HepG2 (cell line): ENCODE results near the gene GCHFR. TPM values are rescaled to one million over a fixed set of nuclear protein-coding genes. Genes with fewer than 3 reads are reported as not detected.

Source experiments
- ESRRA ChIP-seq: sonication (generic); formaldehyde crosslinking; IDR thresholded peaks from 2 replicates; pipeline ENCODE4 v1.5.1; 2020; ENCODE audit warnings: mild to moderate bottlenecking, low read depth, missing genetic modification reagents
- FOXK1 ChIP-seq: sonication (generic); formaldehyde crosslinking; IDR thresholded peaks from 2 replicates; pipeline ENCODE4 v1.4.0; 2020; ENCODE audit warnings: low read depth, missing genetic modification reagents, borderline replicate concordance
- GABPA ChIP-seq, 2 experiments: IDR thresholded peaks; 2 replicates each; pipeline ENCODE4 v1.6.1; 2011 to 2016; ENCODE audit warnings: low read depth in 2 of 2, low read length in 1 of 2, missing biosample characterization in 1 of 2, missing genetic modification characterization in 1 of 2
- MAZ ChIP-seq, 2 experiments: sonication (generic) in 1 of 2; formaldehyde crosslinking in 1 of 2; IDR thresholded peaks; 2 replicates each; pipeline versions ENCODE4 v1.5.0 to v1.6.1; 2012 to 2020; ENCODE audit warnings: low read depth in 2 of 2, mild to moderate bottlenecking in 2 of 2, borderline replicate concordance in 1 of 2, improper control_type of control experiment in 1 of 2, low read length in 1 of 2, missing genetic modification reagents in 1 of 2, moderate library complexity in 1 of 2
- NFYC ChIP-seq: IDR thresholded peaks from 2 replicates; pipeline ENCODE4 v1.6.1; 2016; ENCODE audit warnings: missing genetic modification reagents, missing compliant biosample characterization
- NRL ChIP-seq: sonication (generic); formaldehyde crosslinking; IDR thresholded peaks from 2 replicates; pipeline ENCODE4 v1.5.0; 2020; ENCODE audit warnings: missing genetic modification reagents, mild to moderate bottlenecking, moderate library complexity, borderline replicate concordance
- PRDM10 ChIP-seq: sonication (generic); formaldehyde crosslinking; IDR thresholded peaks from 2 replicates; pipeline ENCODE4 v1.4.0; 2020; ENCODE audit warnings: low read depth, missing genetic modification reagents
- ZKSCAN5 ChIP-seq: sonication (generic); formaldehyde crosslinking; IDR thresholded peaks from 2 replicates; pipeline ENCODE4 v1.5.1; 2020; ENCODE audit warnings: mild to moderate bottlenecking, missing genetic modification reagents
- ZNF329 ChIP-seq: sonication (generic); formaldehyde crosslinking; IDR thresholded peaks from 2 replicates; pipeline ENCODE4 v1.9.0; 2021; ENCODE audit warnings: low read depth, mild to moderate bottlenecking, missing genetic modification reagents
- ZNF354B ChIP-seq: sonication (generic); formaldehyde crosslinking; IDR thresholded peaks from 2 replicates; pipeline ENCODE4 v1.8.0; 2022; ENCODE audit warnings: mild to moderate bottlenecking, missing genetic modification reagents
- ZNF772 ChIP-seq: sonication (generic); formaldehyde crosslinking; IDR thresholded peaks from 2 replicates; pipeline ENCODE4 v1.5.0; 2020; ENCODE audit warnings: mild to moderate bottlenecking, missing genetic modification reagents
- ZNF792 ChIP-seq: IDR thresholded peaks from 2 replicates; pipeline ENCODE4 v1.6.1; 2016
- ZSCAN21 ChIP-seq: sonication (generic); formaldehyde crosslinking; IDR thresholded peaks from 2 replicates; pipeline ENCODE4 v1.8.0; 2022; ENCODE audit warnings: mild to moderate bottlenecking, missing genetic modification reagents, moderate library complexity, borderline replicate concordance
- polyA plus RNA-seq, 8 experiments: library from polyadenylated mRNA; depleted of rRNA in 3 of 8; stranded (reverse) in 7 of 8; unstranded in 1 of 8; fragments of >200 nt; fragmentation: Illumina TruSeq in 4 of 8; extraction: Trizol in 4 of 8; gene quantifications; 2 replicates each; pipeline versions ENCODE4 v1.2.1 to v1.2.3, GENCODE V29; 2011 to 2016; ENCODE audit warnings: low read depth in 4 of 8, missing spikeins in 1 of 8, mixed read lengths in 1 of 8; ENCODE audit not compliant: insufficient read depth in 1 of 8
- total RNA-seq, 5 experiments: library from RNA; depleted of rRNA; stranded (reverse); fragments of >200 nt; fragmentation: Illumina TruSeq; extraction: Trizol; gene quantifications; 2 replicates each; pipeline ENCODE4 v1.2.3, GENCODE V29; 2016; ENCODE audit warnings: low read depth in 1 of 5
- TF ChIP-seq, protein P1 (sequence below): sonication (generic); formaldehyde crosslinking; IDR thresholded peaks from 2 replicates; pipeline ENCODE4 v1.4.0; 2020; ENCODE audit warnings: missing genetic modification reagents
- TF ChIP-seq, protein P2 (sequence below): sonication (generic); formaldehyde crosslinking; IDR thresholded peaks from 2 replicates; pipeline ENCODE4 v1.5.1; 2020; ENCODE audit warnings: mild to moderate bottlenecking, missing genetic modification reagents, moderate library complexity
- TF ChIP-seq, protein P3 (sequence below): sonication (generic); formaldehyde crosslinking; IDR thresholded peaks from 2 replicates; pipeline ENCODE4 v1.5.0; 2020; ENCODE audit warnings: mild to moderate bottlenecking, low read depth, missing genetic modification reagents, borderline replicate concordance

Gene GCHFR
- total and polyA plus RNA-seq, 2 of the 13 experiments (the other 11 are each of a cell fraction or from before 2014, with no cell fraction given): 51.5 to 92.4 TPM

DNA sequence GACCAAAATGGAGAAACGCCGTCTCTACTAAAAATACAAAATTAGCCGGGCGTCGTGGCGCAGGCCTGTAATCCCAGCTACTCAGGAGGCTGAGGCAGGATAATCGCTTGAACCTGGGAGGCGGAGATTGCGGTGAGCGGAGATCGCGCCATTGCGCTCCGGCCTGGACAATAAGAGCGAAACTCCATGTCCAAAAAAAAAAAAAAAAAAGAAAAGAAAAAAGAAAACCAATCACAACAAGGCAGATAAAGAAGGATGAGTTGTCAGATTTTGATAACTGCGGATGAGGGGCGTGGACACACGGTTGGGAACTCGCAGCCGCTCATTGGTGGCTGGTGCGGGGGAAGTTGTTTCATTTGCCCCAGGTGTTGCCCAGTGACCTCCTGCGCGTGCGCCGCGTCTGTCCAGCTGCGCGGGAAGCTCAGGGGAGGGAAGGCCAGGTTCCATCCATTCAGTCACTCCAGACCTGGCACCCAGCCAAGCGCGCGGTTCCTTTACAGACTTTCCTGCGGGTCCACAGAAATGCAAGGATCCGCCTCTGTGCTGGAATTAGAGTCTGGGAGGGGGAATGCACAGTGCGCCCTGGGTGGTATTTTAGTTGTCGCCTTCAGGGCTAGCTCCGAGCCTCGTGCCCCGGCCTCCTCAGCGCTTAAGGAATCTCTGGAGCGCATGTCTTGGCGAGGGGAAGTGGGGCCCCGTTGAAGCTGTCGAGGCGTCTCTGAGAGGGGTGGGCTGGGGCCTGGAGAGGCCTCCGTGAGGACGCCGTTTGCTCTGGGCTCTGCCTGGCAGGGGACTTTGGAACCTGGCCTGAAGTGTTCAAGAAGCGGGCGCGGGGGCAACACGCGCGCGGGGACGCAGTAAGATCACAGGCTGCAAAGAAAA lies 708 bp upstream of the GCHFR start (continued):
- TF ChIP-seq, protein P1, sequence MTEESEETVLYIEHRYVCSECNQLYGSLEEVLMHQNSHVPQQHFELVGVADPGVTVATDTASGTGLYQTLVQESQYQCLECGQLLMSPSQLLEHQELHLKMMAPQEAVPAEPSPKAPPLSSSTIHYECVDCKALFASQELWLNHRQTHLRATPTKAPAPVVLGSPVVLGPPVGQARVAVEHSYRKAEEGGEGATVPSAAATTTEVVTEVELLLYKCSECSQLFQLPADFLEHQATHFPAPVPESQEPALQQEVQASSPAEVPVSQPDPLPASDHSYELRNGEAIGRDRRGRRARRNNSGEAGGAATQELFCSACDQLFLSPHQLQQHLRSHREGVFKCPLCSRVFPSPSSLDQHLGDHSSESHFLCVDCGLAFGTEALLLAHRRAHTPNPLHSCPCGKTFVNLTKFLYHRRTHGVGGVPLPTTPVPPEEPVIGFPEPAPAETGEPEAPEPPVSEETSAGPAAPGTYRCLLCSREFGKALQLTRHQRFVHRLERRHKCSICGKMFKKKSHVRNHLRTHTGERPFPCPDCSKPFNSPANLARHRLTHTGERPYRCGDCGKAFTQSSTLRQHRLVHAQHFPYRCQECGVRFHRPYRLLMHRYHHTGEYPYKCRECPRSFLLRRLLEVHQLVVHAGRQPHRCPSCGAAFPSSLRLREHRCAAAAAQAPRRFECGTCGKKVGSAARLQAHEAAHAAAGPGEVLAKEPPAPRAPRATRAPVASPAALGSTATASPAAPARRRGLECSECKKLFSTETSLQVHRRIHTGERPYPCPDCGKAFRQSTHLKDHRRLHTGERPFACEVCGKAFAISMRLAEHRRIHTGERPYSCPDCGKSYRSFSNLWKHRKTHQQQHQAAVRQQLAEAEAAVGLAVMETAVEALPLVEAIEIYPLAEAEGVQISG (CRISPR knock-in tag): peak; percentile 59
- TF ChIP-seq NFYC (CRISPR knock-in tag) (peak; percentile 71), ZNF329 (CRISPR knock-in tag) (no peak; the same call in 1 of the 2 replicates), ZNF792 (CRISPR knock-in tag) (no peak), ZKSCAN5 (CRISPR knock-in tag) (no peak), ESRRA (CRISPR knock-in tag) (no peak), NRL (CRISPR knock-in tag) (0 out of 2 replicates have a peak, but pooled peaks have one; percentile 48), PRDM10 (CRISPR knock-in tag) (no peak), ZNF772 (peak; percentile 61; the same call in 1 of the 2 replicates), ZSCAN21 (CRISPR knock-in tag) (no peak; the same call in 1 of the 2 replicates), FOXK1 (CRISPR knock-in tag) (no peak), ZNF354B (CRISPR knock-in tag) (peak; percentile 89; the same call in 1 of the 2 replicates), GABPA (IDR thresholded peaks at IDR 0.05; ENCODE audit: low read depth, low read length) (no peak), GABPA (CRISPR knock-in tag; IDR thresholded peaks at IDR 0.05; ENCODE audit: low read depth) (peak; percentile 29; the same call in 1 of the 2 replicates), MAZ (IDR thresholded peaks at IDR 0.05; ENCODE audit: borderline replicate concordance, low read depth, low read length) (no peak), MAZ (CRISPR knock-in tag; IDR thresholded peaks at IDR 0.05; ENCODE audit: low read depth) (no peak)
- TF ChIP-seq, protein P2, sequence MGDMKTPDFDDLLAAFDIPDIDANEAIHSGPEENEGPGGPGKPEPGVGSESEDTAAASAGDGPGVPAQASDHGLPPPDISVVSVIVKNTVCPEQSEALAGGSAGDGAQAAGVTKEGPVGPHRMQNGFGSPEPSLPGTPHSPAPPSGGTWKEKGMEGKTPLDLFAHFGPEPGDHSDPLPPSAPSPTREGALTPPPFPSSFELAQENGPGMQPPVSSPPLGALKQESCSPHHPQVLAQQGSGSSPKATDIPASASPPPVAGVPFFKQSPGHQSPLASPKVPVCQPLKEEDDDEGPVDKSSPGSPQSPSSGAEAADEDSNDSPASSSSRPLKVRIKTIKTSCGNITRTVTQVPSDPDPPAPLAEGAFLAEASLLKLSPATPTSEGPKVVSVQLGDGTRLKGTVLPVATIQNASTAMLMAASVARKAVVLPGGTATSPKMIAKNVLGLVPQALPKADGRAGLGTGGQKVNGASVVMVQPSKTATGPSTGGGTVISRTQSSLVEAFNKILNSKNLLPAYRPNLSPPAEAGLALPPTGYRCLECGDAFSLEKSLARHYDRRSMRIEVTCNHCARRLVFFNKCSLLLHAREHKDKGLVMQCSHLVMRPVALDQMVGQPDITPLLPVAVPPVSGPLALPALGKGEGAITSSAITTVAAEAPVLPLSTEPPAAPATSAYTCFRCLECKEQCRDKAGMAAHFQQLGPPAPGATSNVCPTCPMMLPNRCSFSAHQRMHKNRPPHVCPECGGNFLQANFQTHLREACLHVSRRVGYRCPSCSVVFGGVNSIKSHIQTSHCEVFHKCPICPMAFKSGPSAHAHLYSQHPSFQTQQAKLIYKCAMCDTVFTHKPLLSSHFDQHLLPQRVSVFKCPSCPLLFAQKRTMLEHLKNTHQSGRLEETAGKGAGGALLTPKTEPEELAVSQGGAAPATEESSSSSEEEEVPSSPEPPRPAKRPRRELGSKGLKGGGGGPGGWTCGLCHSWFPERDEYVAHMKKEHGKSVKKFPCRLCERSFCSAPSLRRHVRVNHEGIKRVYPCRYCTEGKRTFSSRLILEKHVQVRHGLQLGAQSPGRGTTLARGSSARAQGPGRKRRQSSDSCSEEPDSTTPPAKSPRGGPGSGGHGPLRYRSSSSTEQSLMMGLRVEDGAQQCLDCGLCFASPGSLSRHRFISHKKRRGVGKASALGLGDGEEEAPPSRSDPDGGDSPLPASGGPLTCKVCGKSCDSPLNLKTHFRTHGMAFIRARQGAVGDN (CRISPR knock-in tag): peak; percentile 94
- TF ChIP-seq, protein P3, sequence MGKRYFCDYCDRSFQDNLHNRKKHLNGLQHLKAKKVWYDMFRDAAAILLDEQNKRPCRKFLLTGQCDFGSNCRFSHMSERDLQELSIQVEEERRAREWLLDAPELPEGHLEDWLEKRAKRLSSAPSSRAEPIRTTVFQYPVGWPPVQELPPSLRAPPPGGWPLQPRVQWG (CRISPR knock-in tag): no peak
